GM20000 (cell line): ENCODE data around the gene ALKBH3.

Experiments used
- DNase-seq: peaks from one replicate; pipeline ENCODE4 v3.0.0; 2012; ENCODE audit warnings: low spot score
- TF ChIP-seq, protein P1 (sequence below): IDR thresholded peaks from 2 replicates; pipeline ENCODE4 v1.5.1; 2012; ENCODE audit warnings: mild to moderate bottlenecking, control low read depth; ENCODE audit errors: extremely low read depth, missing control alignments

ALKBH3 gene

DNA sequence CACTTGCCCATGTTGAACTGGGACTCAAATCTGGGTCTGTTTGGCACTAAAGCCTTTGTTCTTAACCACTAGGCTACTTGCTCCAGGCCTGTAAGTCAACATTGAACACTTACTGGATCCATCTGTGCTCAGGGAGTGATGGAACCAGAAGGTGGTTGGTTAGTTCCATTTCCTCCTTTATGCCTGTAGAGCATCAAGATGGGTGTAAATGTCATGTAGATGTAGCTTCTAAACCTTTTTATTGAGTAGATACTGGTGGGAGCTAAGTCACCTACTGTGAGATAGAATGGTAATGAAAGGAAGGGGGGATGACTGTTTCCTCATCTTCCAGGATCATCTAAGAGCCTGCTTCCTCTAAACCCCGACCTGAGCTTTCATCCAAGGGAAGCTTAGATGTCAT, 38.6 kb upstream of the ALKBH3 start:
- TF ChIP-seq, protein P1, sequence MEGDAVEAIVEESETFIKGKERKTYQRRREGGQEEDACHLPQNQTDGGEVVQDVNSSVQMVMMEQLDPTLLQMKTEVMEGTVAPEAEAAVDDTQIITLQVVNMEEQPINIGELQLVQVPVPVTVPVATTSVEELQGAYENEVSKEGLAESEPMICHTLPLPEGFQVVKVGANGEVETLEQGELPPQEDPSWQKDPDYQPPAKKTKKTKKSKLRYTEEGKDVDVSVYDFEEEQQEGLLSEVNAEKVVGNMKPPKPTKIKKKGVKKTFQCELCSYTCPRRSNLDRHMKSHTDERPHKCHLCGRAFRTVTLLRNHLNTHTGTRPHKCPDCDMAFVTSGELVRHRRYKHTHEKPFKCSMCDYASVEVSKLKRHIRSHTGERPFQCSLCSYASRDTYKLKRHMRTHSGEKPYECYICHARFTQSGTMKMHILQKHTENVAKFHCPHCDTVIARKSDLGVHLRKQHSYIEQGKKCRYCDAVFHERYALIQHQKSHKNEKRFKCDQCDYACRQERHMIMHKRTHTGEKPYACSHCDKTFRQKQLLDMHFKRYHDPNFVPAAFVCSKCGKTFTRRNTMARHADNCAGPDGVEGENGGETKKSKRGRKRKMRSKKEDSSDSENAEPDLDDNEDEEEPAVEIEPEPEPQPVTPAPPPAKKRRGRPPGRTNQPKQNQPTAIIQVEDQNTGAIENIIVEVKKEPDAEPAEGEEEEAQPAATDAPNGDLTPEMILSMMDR: no peak

DNA sequence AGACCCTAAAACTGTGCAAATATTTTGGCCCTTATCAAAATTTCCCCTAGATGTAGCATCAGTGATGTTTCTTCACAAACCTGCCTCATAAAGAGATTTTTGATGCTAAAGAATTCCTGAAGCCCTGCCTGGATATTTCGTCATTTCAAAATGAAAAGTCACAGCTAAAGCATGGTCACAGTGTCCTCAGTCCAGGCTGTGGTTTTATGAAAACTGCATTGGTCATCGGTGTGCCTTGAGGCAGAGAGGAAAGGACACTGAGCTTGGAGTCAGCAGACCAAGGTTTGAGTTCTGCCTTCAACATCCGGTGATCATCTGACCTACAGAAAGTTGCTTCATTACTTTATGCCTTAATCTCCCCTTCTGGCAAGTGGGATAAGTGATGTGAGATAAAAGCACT, 34.8 kb upstream of the ALKBH3 start:
- no peak for DNase-seq
- TF ChIP-seq, protein P1: no peak

More for the DNA sequence above, 38.6 kb upstream of the ALKBH3 start:
- DNase-seq: no peak

DNA sequence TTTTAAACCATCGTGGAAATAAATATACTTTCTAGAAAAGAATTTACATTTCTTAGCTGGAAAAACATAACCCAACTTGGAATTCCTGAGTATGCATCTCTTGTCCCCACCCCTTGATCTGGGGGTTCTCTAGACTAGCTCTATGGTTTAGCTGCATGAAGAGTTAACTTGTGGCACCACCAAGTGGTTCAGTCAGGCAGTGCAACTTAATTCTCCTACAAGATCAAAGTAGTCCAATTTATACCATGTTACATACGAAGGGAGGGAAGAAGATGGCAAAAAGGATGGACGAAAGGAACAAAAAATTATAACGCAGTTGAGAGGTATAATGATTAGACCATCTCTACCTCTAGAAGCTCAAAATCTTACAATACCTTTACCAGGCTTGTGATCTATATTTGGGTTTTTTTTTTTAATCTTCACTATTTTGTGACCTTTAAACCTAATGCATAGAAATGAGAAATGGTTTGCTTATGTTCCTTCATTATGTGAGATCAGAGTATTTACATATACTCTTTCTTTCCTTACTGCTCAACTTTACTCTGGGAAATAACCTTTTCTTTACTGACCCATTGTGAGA, 28.5 kb upstream of the ALKBH3 start:
- TF ChIP-seq, protein P1: peak; percentile 48
- DNase-seq: peak; percentile 56

DNA sequence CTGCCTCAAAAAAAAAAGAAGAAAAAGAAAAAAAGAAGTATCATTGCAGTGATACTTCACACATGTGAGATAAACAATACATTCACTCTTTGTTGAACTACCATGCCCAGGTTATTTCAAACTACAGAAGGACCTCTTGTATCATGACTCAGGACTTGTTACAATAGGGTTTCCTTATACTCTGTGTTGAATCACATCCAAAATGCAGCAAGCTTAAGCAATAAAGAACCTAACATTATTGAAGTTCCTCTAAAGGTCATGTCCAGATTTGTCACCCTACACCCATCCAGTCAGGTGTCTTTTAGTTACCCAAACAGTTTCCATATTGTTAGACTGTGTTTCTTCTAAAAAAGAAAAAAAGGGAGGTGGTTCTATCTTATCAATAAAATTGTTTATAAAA, 26.9 kb upstream of the ALKBH3 start:
- DNase-seq: no peak
- TF ChIP-seq, protein P1: no peak

DNA sequence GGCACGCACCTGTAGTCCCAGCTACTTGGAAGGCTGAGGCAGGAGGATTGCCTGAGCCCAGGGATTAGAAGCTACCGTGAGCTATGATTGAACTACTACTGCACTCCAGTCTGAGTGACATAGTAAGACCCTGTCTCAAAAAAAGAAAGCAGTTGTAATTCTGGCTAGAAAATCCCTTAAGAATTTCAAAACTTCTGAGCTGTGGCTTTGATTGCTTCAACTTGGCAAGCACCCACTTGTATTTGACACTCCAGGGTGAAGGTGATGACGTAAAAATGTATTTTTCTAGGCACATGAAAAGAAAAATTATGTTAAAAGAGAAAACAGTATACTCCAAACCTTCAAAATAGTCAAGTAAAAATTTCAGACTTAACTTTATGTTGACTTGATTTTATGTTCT, 23.6 kb upstream of the ALKBH3 start:
- DNase-seq: no peak
- TF ChIP-seq, protein P1: no peak

DNA sequence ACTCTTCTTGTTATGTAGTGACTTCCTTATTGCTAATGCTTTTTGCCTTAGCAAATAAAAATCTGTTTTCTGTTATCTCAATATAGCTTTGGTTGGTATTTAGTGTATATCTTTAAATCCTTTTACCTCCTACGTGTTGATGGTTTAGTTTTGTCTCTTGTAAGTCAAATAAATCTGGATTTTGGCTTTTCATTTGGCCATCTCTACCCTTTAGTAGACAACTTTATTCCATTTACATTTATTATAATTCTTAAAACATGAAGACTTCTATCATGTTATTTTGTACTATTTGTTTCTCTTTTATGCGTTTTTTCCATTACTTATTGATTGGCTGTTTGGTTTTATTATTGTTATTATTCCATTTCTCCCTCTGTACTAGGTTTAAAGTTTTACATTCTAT, 19.5 kb upstream of the ALKBH3 start:
- DNase-seq: no peak
- TF ChIP-seq, protein P1: no peak

DNA sequence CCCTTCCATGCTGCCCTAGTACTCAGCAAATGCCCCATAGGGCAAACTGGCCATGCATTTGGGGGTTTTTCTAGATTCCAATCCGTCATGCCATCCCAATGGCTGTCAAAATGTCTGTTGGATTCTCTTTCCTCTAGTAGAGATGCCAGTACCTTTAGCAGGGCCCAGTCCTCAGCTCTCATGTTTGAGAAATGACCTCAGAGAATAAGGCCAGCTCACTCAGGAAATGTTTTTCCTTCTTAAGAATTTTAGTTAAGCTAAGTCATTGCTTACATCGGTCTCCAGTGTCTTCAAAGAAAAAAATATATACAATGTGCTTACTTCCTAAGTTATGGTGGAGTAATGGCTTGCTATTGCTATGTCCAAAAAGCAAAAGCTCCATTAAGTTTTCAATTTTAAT, 14.1 kb upstream of the ALKBH3 start:
- TF ChIP-seq, protein P1: no peak
- DNase-seq: no peak

DNA sequence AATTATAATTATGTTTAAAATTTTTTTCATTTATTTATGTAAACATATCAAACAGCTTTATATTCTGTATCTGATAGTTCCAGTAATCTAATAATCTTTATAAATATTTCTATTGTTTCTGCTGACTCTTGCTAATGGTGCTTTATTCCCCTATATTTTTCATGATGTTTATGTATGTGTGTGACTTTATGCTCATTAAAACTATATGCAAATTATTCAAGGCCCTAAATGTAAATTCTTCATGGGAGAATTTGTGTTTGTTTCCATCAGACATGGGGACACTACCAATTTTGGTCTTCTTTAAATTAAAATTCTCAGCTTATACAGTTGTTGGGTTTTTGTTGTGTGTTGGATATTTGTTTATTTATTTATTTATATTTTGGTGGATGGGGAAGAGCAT, 13.7 kb upstream of the ALKBH3 start:
- DNase-seq: no peak
- TF ChIP-seq, protein P1: no peak
